ENCODE data around the gene ALPK3. TPM values are rescaled to one million over a fixed set of nuclear protein-coding genes. Genes with fewer than 3 reads are reported as not detected.

ALPK3 gene
- polyA plus RNA-seq, 1 donor from 2014 or later, result not detected

- Histone ChIP-seq H2AFZ (ENCODE audit: low read depth, low read length) (no peak overlapping the region), H3K27ac (ENCODE audit: low read length) (no peak overlapping the region), H4K20me1 (ENCODE audit: insufficient read depth) (no peaks in the 10 kb centered on the region), H3K79me2 (replicated peaks; ENCODE audit: insufficient read depth, low read length) (no peaks in the 10 kb centered on the region), H3K4me3 (ENCODE audit: low read length) (no peak overlapping the region), H3F3A (ENCODE audit: insufficient read depth, low read length, poor library complexity, severe bottlenecking) (no peaks in the 10 kb centered on the region), H3K9me3 (ENCODE audit: low read length) (no peaks in the 10 kb centered on the region), H3K4me2 (ENCODE audit: low read length) (no peak overlapping the region), H3K36me3 (ENCODE audit: insufficient read depth, low read length) (no peaks in the 10 kb centered on the region), H3K9ac (ENCODE audit: low read length) (no peak overlapping the region), H3K27me3 (ENCODE audit: insufficient read depth, low read depth, low read length) (no peaks in the 10 kb centered on the region), H3K9me2 (ENCODE audit: insufficient read depth, low read length) (no peaks in the 10 kb centered on the region)
- TF ChIP-seq RAD21 (conservative IDR thresholded peaks at IDR 0.05), result no peak
- TF ChIP-seq POLR2AphosphoS5 (IDR thresholded peaks at IDR 0.05), result no peak
- TF ChIP-seq MXI1 (conservative IDR thresholded peaks at IDR 0.05; ENCODE audit: poor library complexity, severe bottlenecking), result no peak
- TF ChIP-seq EP300 (conservative IDR thresholded peaks at IDR 0.05; ENCODE audit: poor library complexity, severe bottlenecking), result no peak
- TF ChIP-seq TAF1 (IDR thresholded peaks at IDR 0.05; ENCODE audit: low read depth), result no peak
Measured at GRCh38 chr15:84873997-84874396, 56.8 kb downstream of the ALPK3 start.

GRCh38 chr15:84874981-84875699, 58.0 kb downstream of the ALPK3 start:
- no peaks in the 10 kb centered on the region for H3K27me3 ChIP-seq (ENCODE audit: insufficient read depth, low read depth, low read length)
- H3K4me2 ChIP-seq (ENCODE audit: low read length), result no peak overlapping the region
- TF ChIP-seq CTCF (IDR thresholded peaks at IDR 0.05; ENCODE audit: poor library complexity, severe bottlenecking), result no peak
- TF ChIP-seq TAF1 (IDR thresholded peaks at IDR 0.05; ENCODE audit: low read depth), result no peak
- TF ChIP-seq MXI1 (conservative IDR thresholded peaks at IDR 0.05; ENCODE audit: poor library complexity, severe bottlenecking), result no peak
- no peak for TF ChIP-seq EP300 (conservative IDR thresholded peaks at IDR 0.05; ENCODE audit: poor library complexity, severe bottlenecking)
- TF ChIP-seq POLR2AphosphoS5 (IDR thresholded peaks at IDR 0.05), result no peak
- TF ChIP-seq REST (IDR thresholded peaks at IDR 0.05; ENCODE audit: borderline replicate concordance), result no peak
- TF ChIP-seq SMC3 (conservative IDR thresholded peaks at IDR 0.05; ENCODE audit: poor library complexity), result no peak
- TF ChIP-seq EZH2 (IDR thresholded peaks at IDR 0.05; ENCODE audit: borderline replicate concordance, insufficient read depth, low read length, poor library complexity, severe bottlenecking), result no peak
- no peak for TF ChIP-seq RAD21 (conservative IDR thresholded peaks at IDR 0.05)
- H3K79me2 ChIP-seq (replicated peaks; ENCODE audit: insufficient read depth, low read length), result no peaks in the 10 kb centered on the region
- no peaks in the 10 kb centered on the region for H3K9me2 ChIP-seq (ENCODE audit: insufficient read depth, low read length)
- no peak overlapping the region for H3K9ac ChIP-seq (ENCODE audit: low read length)
- H3K36me3 ChIP-seq (ENCODE audit: insufficient read depth, low read length), result no peaks in the 10 kb centered on the region
- H4K20me1 ChIP-seq (ENCODE audit: insufficient read depth), result no peaks in the 10 kb centered on the region
- H2AFZ ChIP-seq (ENCODE audit: low read depth, low read length), result no peak overlapping the region
- no peaks in the 10 kb centered on the region for H3F3A ChIP-seq (ENCODE audit: insufficient read depth, low read length, poor library complexity, severe bottlenecking)
- H3K27ac ChIP-seq (ENCODE audit: low read length), result no peak overlapping the region
- no peaks in the 10 kb centered on the region for H3K9me3 ChIP-seq (ENCODE audit: low read length)
- no peak overlapping the region for H3K4me3 ChIP-seq (ENCODE audit: low read length)
